ENCODE data around the gene C19orf67.

The C19orf67 gene

DNA sequence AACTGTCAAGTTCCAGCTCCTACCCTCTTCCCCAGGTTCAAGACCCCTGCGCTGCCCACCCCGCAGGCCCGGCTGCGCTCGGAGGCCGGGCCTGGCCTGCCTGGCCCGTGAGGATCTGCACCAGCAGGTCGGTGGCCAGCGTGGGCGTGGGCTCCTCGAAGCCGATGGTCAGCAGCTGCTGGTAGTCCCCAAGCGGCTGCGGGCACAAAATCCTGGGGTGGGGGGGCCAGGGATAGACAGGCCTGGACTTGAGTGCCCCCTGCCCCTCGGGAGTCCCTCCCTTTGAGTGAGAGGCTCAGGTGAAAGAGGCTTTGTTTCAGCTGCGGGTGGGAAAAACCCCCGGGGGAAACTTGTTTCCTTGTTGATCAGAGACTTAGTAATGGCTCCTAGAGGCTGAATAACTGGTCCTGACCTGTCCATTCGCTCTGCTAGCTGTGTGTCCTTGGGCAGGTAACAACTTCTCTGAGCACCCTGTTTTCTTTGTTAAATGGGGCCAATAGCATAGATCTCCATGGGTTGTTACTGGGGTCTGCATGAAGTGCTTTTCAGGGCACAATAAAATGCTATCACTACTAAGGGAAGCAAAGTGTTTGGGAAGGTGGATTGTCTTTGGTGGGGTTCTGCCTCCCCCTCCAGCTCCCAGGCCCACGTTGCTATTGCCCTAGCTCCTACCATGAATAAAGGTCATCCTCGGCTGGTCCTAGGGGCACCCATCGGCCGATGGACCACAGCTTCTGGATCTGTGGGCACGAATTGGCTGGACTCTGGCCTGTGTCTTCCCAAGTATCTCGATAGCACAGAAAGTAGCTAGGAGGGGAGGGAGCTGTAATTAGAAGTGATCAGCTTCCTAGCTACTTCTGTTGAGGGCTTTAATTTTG lies 3.5 kb downstream of the C19orf67 start:
- WGBS, 2 experiments (ENCODE audit: insufficient coverage in 2 of 2) = 48 to 75% methylated on average over 10 to 22 of the region's 24 CpGs
- Histone ChIP-seq H3K9me3 (ENCODE audit: control insufficient read depth, low read length) (no peaks in the 10 kb centered on the region), H3K27ac (ENCODE audit: low read depth, low read length, severe bottlenecking) (peak overlapping the region; percentile 49), H3K4me3 (ENCODE audit: extremely low read depth, insufficient read depth, low read length, poor library complexity, severe bottlenecking) (peak overlapping the region; percentile 66), H3K36me3 (ENCODE audit: control insufficient read depth, insufficient read depth, low read length) (peaks cover 14% of the 10 kb centered on the region), H3K4me1 (ENCODE audit: control insufficient read depth, insufficient read depth, low read length, poor library complexity, severe bottlenecking) (no peaks in the 10 kb centered on the region)

DNA sequence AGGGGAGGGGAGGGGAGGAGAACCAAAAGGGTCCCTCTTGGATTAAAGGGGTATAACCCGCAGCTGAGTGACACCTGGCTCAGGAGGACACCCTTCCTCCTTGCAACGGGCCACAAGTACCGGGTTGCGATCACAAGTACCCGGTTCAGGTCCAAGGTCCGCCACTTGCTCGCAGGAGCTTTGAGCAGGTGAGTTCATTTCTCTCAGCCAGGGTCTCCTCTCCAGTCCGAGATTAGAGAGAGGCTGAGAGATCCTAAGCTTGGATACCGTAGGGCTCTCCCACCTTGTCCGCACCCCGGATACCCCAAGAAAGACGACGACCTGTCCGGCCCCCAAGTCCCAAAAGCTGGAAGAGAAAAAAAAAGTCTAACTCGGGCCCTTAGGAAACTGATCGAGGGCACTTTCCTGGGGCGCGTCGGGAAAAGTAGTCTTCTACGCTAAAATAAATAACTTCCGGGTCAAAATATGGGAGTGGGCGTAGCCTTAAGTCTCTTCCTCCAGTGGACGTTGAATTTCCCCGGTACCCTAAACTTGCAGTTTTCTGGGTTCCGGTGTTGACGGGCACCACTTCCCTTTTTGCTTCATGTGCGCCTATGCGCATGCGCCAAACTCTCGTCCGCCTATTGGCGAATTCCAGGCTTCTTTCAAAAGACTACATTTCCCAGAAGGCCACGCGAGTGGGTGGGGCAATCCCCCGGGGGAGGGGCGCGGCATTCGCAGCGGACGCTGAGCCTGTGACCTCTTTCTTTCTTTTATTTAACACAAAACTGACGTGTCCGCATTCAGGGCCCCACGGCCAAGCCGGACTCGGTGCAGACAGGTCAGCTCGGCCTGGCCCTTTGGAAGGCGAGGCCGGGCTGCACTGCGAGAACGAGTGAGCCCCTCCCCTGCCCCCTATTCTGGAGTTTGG lies 4.4 kb downstream of the C19orf67 start:
- 3% methylated on average over 40 to 50 of the region's 50 CpGs for WGBS, 2 experiments (ENCODE audit: insufficient coverage in 2 of 2)

DNA sequence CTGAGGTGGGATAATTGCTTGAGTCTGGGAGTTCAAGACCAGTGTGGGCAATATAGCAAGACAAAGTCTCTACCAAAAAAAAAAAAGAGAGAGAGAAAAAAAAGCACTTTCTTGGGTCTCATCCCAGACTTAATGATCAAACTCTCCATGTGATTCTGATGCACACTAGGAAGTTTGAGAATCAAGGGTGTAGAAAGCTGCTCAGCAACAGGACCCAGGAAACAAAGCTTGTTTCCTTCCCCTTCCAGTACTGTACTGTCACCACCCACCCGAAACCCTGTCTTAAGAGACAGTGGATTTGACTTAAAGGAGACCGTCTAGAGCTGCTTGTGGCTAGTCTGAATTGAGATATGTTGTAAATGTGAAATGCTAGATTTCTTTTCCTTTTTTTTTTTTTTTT lies 7.2 kb downstream of the C19orf67 start:
- WGBS, 2 experiments (ENCODE audit: insufficient coverage in 2 of 2) = 80% methylated on average over 1 of the region's 2 CpGs; no CpG with 5 or more reads in 1 of the 2 experiments
- H3K27ac ChIP-seq (ENCODE audit: low read depth, low read length, severe bottlenecking) = no peak overlapping the region
- no peaks in the 10 kb centered on the region for H3K36me3 ChIP-seq (ENCODE audit: control insufficient read depth, insufficient read depth, low read length)
- H3K4me3 ChIP-seq (ENCODE audit: extremely low read depth, insufficient read depth, low read length, poor library complexity, severe bottlenecking) = no peak overlapping the region
- no peaks in the 10 kb centered on the region for H3K9me3 ChIP-seq (ENCODE audit: control insufficient read depth, low read length)
- peaks cover 5% of the 10 kb centered on the region for H3K4me1 ChIP-seq (ENCODE audit: control insufficient read depth, insufficient read depth, low read length, poor library complexity, severe bottlenecking)

More for the DNA sequence above, 4.4 kb downstream of the C19orf67 start:
- Histone ChIP-seq H3K9me3 (ENCODE audit: control insufficient read depth, low read length) (no peaks in the 10 kb centered on the region), H3K4me1 (ENCODE audit: control insufficient read depth, insufficient read depth, low read length, poor library complexity, severe bottlenecking) (no peaks in the 10 kb centered on the region), H3K4me3 (ENCODE audit: extremely low read depth, insufficient read depth, low read length, poor library complexity, severe bottlenecking) (peak overlapping the region; percentile 66), H3K27ac (ENCODE audit: low read depth, low read length, severe bottlenecking) (peak overlapping the region; percentile 49), H3K36me3 (ENCODE audit: control insufficient read depth, insufficient read depth, low read length) (peaks cover 5% of the 10 kb centered on the region)

DNA sequence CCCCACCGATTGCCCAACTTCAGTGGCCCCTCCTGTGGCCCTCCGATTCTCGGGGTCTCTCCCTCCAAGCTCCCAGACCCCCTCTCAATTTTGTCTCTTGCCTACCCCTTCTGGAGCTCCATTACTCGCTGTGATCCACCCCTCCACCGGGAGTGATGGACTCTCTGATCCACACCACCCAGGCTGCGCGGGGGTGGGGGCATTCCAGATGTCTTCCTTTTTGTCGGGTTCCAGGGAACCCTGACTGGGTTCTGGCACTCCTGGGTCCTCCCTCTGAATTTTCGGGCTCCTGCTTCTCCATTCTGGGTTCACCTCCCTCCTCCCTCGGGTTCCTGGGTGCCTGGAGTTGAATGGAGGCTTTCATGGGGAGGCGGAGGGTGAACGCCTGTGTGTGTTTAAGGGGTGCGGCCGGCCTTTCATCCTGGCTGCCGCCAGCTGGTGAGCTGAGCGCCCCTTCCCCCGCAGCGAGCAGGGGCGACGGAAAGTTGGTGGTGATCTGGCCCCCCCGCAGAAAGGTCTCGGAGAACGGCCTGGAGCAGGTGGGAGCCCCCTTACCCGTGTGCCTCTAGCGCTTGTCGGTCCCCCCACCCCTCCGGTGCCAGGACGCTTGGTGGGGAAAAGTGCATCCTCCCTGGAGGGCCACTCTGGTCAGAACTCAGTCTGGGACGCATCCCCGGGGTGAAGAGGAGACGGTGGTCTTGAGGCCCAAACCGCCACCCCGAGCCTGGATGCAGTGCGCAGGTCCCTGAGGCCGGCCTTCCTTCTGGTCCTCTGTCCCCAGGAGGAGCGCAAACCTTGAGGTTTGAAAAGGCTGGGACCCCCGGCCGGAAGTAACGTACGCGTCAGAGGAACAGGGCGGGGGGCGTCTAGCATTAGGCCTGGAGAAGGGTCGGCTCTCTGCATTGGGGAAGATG lies 11.4 kb downstream of the C19orf67 start:
- H3K4me3 ChIP-seq (ENCODE audit: extremely low read depth, insufficient read depth, low read length, poor library complexity, severe bottlenecking) = peak overlapping the region; percentile 57
- no peaks in the 10 kb centered on the region for H3K36me3 ChIP-seq (ENCODE audit: control insufficient read depth, insufficient read depth, low read length)
- H3K27ac ChIP-seq (ENCODE audit: low read depth, low read length, severe bottlenecking) = no peak overlapping the region
- 20% methylated on average over 30 to 39 of the region's 44 CpGs for WGBS, 2 experiments (ENCODE audit: insufficient coverage in 2 of 2)
- H3K9me3 ChIP-seq (ENCODE audit: control insufficient read depth, low read length) = no peaks in the 10 kb centered on the region
- peaks cover 15% of the 10 kb centered on the region for H3K4me1 ChIP-seq (ENCODE audit: control insufficient read depth, insufficient read depth, low read length, poor library complexity, severe bottlenecking)

GRCh38 chr19:14073261-14073924 lies 12.2 kb downstream of the C19orf67 start:
- peaks cover 15% of the 10 kb centered on the region for H3K4me1 ChIP-seq (ENCODE audit: control insufficient read depth, insufficient read depth, low read length, poor library complexity, severe bottlenecking)
- H3K4me3 ChIP-seq (ENCODE audit: extremely low read depth, insufficient read depth, low read length, poor library complexity, severe bottlenecking) = peak overlapping the region; percentile 57
- 0 to 1% methylated on average over 73 to 85 of the region's 106 CpGs for WGBS, 2 experiments (ENCODE audit: insufficient coverage in 2 of 2)
- no peaks in the 10 kb centered on the region for H3K9me3 ChIP-seq (ENCODE audit: control insufficient read depth, low read length)
- H3K27ac ChIP-seq (ENCODE audit: low read depth, low read length, severe bottlenecking) = no peak overlapping the region
- H3K36me3 ChIP-seq (ENCODE audit: control insufficient read depth, insufficient read depth, low read length) = no peaks in the 10 kb centered on the region

DNA sequence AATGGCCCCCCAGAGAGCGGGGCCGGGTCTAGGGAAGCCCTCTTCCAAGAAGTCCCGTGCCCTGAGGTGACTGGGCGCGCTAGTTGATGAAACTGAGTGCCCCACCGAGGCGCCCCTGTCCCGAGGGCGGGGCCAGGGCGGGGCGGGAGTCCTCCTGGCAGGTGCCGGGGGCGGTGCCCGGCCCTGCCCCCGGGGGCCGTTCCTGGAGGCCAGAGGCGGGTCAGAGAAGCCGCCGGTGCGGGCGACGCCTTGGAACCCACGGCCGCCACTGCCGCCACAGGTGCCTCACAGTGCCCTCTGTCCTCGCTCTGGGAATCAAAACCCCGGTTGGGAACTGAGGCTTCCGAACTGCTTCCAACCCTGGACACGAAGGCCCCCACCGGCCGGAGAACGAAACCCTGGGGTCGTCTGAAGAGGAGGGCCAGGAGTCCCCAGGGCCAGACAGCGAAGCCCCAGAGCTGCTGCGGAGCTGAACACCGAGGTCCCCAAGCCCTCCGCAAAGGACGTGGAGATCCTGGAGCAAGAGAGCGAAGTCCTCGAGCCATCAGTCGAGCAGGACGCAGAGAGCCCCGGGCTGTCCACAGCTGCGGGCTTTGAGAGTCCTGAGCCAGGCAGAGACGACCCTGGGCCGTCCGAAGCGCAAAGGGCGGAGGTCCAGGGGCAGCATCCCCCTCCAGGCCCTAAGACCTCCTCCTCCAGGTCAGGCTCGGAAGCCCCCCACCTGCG lies 12.9 kb downstream of the C19orf67 start, which contains the start of gene MISP3:
Gene MISP3, plus strand, starts transcription at position 252 of the 726 bp plus-strand sequence. CDS start 524 bp downstream, outside the sequence.
- WGBS, 2 experiments (ENCODE audit: insufficient coverage in 2 of 2) = 5 to 8% methylated on average over 38 to 51 of the region's 51 CpGs
- H3K27ac ChIP-seq (ENCODE audit: low read depth, low read length, severe bottlenecking) = no peak within 1 kb of the TSS
- H3K4me1 ChIP-seq (ENCODE audit: control insufficient read depth, insufficient read depth, low read length, poor library complexity, severe bottlenecking) = peaks cover 15% of the 10 kb centered on the region

GRCh38 chr19:14070268-14071050 lies 15.1 kb downstream of the C19orf67 start:
- H3K27ac ChIP-seq (ENCODE audit: low read depth, low read length, severe bottlenecking) = no peak overlapping the region
- H3K4me1 ChIP-seq (ENCODE audit: control insufficient read depth, insufficient read depth, low read length, poor library complexity, severe bottlenecking) = peaks cover 15% of the 10 kb centered on the region
- WGBS, 2 experiments (ENCODE audit: insufficient coverage in 2 of 2) = 94 to 97% methylated on average over 42 to 43 of the region's 43 CpGs
- H3K4me3 ChIP-seq (ENCODE audit: extremely low read depth, insufficient read depth, low read length, poor library complexity, severe bottlenecking) = no peak overlapping the region
- no peaks in the 10 kb centered on the region for H3K36me3 ChIP-seq (ENCODE audit: control insufficient read depth, insufficient read depth, low read length)
- no peaks in the 10 kb centered on the region for H3K9me3 ChIP-seq (ENCODE audit: control insufficient read depth, low read length)

More for the DNA sequence above, 12.9 kb downstream of the C19orf67 start, which contains the start of gene MISP3:
- H3K4me3 ChIP-seq (ENCODE audit: extremely low read depth, insufficient read depth, low read length, poor library complexity, severe bottlenecking) = peak within 1 kb of the TSS; percentile 57
- no peaks in the 10 kb centered on the region for H3K36me3 ChIP-seq (ENCODE audit: control insufficient read depth, insufficient read depth, low read length)
- H3K9me3 ChIP-seq (ENCODE audit: control insufficient read depth, low read length) = no peaks in the 10 kb centered on the region

DNA sequence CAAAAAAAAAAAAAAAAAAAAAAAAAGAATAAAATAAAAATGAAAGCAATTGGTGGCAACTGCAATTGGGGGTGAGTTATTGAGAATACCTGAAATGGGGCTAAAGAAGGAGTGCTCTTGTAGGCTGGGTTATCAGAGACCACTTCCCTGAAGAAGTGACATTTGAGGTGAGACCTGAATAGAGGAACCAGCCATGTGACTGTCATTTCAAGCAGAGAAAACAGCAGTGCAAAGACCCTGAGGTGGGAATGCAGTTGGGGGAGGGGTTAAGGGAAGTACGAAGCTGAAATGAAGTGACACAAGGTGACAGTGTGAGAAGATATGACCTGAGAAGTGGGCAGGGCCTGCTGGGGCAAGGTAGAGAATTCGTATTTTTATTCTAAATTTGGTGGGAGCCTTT lies 19.4 kb downstream of the C19orf67 start:
- 49 to 70% methylated on average over 2 of the region's 2 CpGs for WGBS, 2 experiments (ENCODE audit: insufficient coverage in 2 of 2)
- no peak overlapping the region for H3K27ac ChIP-seq (ENCODE audit: low read depth, low read length, severe bottlenecking)

DNA sequence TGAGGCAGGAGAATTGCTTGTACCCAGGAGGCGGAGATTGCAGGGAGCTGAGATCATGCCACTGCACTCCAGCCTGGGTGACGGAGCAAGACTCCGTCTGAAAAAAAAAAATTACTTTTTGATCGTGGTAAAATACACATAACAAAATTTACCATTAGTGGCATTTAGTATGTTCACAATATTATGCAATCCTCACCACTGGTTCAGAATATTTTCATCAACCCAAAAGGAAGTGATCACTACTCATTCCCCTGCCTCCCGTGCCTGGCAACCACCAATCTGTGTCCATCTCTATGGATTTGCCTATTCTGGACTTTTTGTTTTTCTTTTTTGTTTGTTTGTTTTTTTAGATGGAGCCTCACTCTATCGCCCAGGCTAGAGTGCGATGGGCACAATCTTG lies 22.5 kb downstream of the C19orf67 start:
- peaks cover 3% of the 10 kb centered on the region for H3K4me1 ChIP-seq (ENCODE audit: control insufficient read depth, insufficient read depth, low read length, poor library complexity, severe bottlenecking)
- 95 to 96% methylated on average over 3 to 7 of the region's 7 CpGs for WGBS, 2 experiments (ENCODE audit: insufficient coverage in 2 of 2)
- no peak overlapping the region for H3K27ac ChIP-seq (ENCODE audit: low read depth, low read length, severe bottlenecking)
- H3K9me3 ChIP-seq (ENCODE audit: control insufficient read depth, low read length) = no peaks in the 10 kb centered on the region
- H3K4me3 ChIP-seq (ENCODE audit: extremely low read depth, insufficient read depth, low read length, poor library complexity, severe bottlenecking) = no peak overlapping the region
- no peaks in the 10 kb centered on the region for H3K36me3 ChIP-seq (ENCODE audit: control insufficient read depth, insufficient read depth, low read length)

More for the DNA sequence above, 19.4 kb downstream of the C19orf67 start:
- no peak overlapping the region for H3K4me3 ChIP-seq (ENCODE audit: extremely low read depth, insufficient read depth, low read length, poor library complexity, severe bottlenecking)
- H3K4me1 ChIP-seq (ENCODE audit: control insufficient read depth, insufficient read depth, low read length, poor library complexity, severe bottlenecking) = no peaks in the 10 kb centered on the region
- no peaks in the 10 kb centered on the region for H3K9me3 ChIP-seq (ENCODE audit: control insufficient read depth, low read length)
- no peaks in the 10 kb centered on the region for H3K36me3 ChIP-seq (ENCODE audit: control insufficient read depth, insufficient read depth, low read length)

Data from mesodermal cell (in vitro differentiated cells).